Vagina (tissue), 2 donors: ENCODE data around the gene TUBA4B. TPM values are rescaled to one million over a fixed set of nuclear protein-coding genes. Genes with fewer than 3 reads are reported as not detected.
A peak's percentile ranks its signal among the peaks of the same experiment; 100 is the strongest.

Source experiments
- DNase-seq, 2 donors: peaks; one replicate each; pipeline ENCODE4 v3.0.0-alpha.2; 2017; ENCODE audit errors: extremely low spot score in 2 of 2
- H3K27ac ChIP-seq: fragments of 200-600 bp; sonication (generic); one replicate; pipeline ENCODE4 v1.5.1; 2019
- H3K27me3 ChIP-seq: fragments of 200-600 bp; sonication (generic); one replicate; pipeline ENCODE4 v1.5.1; 2019
- H3K36me3 ChIP-seq, 2 donors: fragments of 200-600 bp; sonication (generic); one replicate each; pipeline ENCODE4 v1.5.1; 2017 to 2019
- H3K4me1 ChIP-seq: fragments of 200-600 bp; sonication (generic); one replicate; pipeline ENCODE4 v1.5.1; 2019
- H3K4me3 ChIP-seq, 2 donors: fragments of 200-600 bp; sonication (generic); 1 replicate in 1 of 2; 2 replicates in 1 of 2; pipeline ENCODE4 v1.5.1; 2016 to 2019
- H3K9me3 ChIP-seq: fragments of 200-600 bp; sonication (generic); one replicate; pipeline ENCODE4 v1.5.1; 2019
- CTCF ChIP-seq, 3 experiments: fragments of 450-650 bp in 2 of 3; fragments of 200-600 bp in 1 of 3; sonication (generic) in 1 of 3; IDR thresholded peaks; one replicate each; pipeline ENCODE4 v1.5.1; 2017 to 2019; ENCODE audit warnings: antibody characterized with exemption in 3 of 3, mild to moderate bottlenecking in 2 of 3, moderate library complexity in 2 of 3
- POLR2A ChIP-seq, 2 donors: fragments of 450-650 bp; IDR thresholded peaks; one replicate each; pipeline ENCODE4 v1.6.1; 2017; ENCODE audit warnings: antibody characterized with exemption in 2 of 2, mild to moderate bottlenecking in 2 of 2, moderate library complexity in 2 of 2
- POLR2AphosphoS5 ChIP-seq, 2 donors: sonication (generic); formaldehyde crosslinking; IDR thresholded peaks; one replicate each; pipeline ENCODE4 v1.9.0; 2017; ENCODE audit warnings: antibody characterized with exemption in 2 of 2, mild to moderate bottlenecking in 2 of 2, low read depth in 1 of 2; ENCODE audit not compliant: insufficient read depth in 1 of 2
- intact Hi-C: fragments of 100-400 bp; cut with DNase I; formaldehyde crosslinking; loops from one replicate; pipeline ENCODE4 v1.15.1; 2023
- total RNA-seq: library from RNA; depleted of rRNA; stranded (reverse); fragments of >200 nt; gene quantifications from one replicate; pipeline ENCODE4 v1.2.3, GENCODE V29; 2016

Gene TUBA4B
- total RNA-seq, 1 donor from 2014 or later = not detected

- Histone ChIP-seq H3K9me3 (no peaks in the 10 kb centered on the region), H3K27me3 (no peaks in the 10 kb centered on the region), H3K4me1 (no peaks in the 10 kb centered on the region), H3K4me3 (no peak overlapping the region), H3K36me3 (no peaks in the 10 kb centered on the region), H3K27ac (no peak overlapping the region)
- peak in 1 of 2 donors; percentile 77 for DNase-seq
- no peak for TF ChIP-seq POLR2A (IDR thresholded peaks at IDR 0.05)
- no peak for TF ChIP-seq CTCF (IDR thresholded peaks at IDR 0.05)
- no peak for TF ChIP-seq POLR2AphosphoS5 (IDR thresholded peaks at IDR 0.05; ENCODE audit: insufficient read depth in 1 of 2, low read depth in 1 of 2)
- intact Hi-C loops = loop anchor here (5.0 kb wide), 1 partner anchor 131 kb away; no protein-coding TSS in a partner anchor
Observed at GRCh38 chr2:219297766-219298456, 44.9 kb downstream of the TUBA4B start.

GRCh38 chr2:219298759-219299371 is 45.8 kb downstream of the TUBA4B start:
- Histone ChIP-seq H3K4me1 (no peaks in the 10 kb centered on the region), H3K9me3 (no peaks in the 10 kb centered on the region), H3K36me3 (no peaks in the 10 kb centered on the region), H3K27me3 (no peaks in the 10 kb centered on the region), H3K27ac (no peak overlapping the region), H3K4me3 (no peak overlapping the region)
- intact Hi-C loops = loop anchor here (5.0 kb wide), 1 partner anchor 132 kb away; no protein-coding TSS in a partner anchor
- DNase-seq = no peak
- TF ChIP-seq POLR2AphosphoS5 (IDR thresholded peaks at IDR 0.05; ENCODE audit: insufficient read depth in 1 of 2, low read depth in 1 of 2) (peak; percentile 34 to 65), CTCF (IDR thresholded peaks at IDR 0.05) (peak; percentile 90 to 97 (median 92)), POLR2A (IDR thresholded peaks at IDR 0.05) (no peak)

GRCh38 chr2:219299372-219299760 is 46.3 kb downstream of the TUBA4B start:
- no peak overlapping the region for H3K4me3 ChIP-seq
- no peaks in the 10 kb centered on the region for H3K27me3 ChIP-seq
- no peak overlapping the region for H3K27ac ChIP-seq
- no peaks in the 10 kb centered on the region for H3K36me3 ChIP-seq
- intact Hi-C loops = loop anchor here (5.0 kb wide), 1 partner anchor 132 kb away; no protein-coding TSS in a partner anchor
- no peaks in the 10 kb centered on the region for H3K4me1 ChIP-seq
- no peak for DNase-seq
- H3K9me3 ChIP-seq = no peaks in the 10 kb centered on the region
- TF ChIP-seq POLR2AphosphoS5 (IDR thresholded peaks at IDR 0.05; ENCODE audit: insufficient read depth in 1 of 2, low read depth in 1 of 2) (no peak), CTCF (IDR thresholded peaks at IDR 0.05) (no peak)

GRCh38 chr2:219300022-219300421 is 47.0 kb downstream of the TUBA4B start:
- Histone ChIP-seq H3K27me3 (no peaks in the 10 kb centered on the region), H3K36me3 (no peaks in the 10 kb centered on the region), H3K9me3 (no peaks in the 10 kb centered on the region), H3K4me3 (no peak overlapping the region), H3K4me1 (no peaks in the 10 kb centered on the region), H3K27ac (no peak overlapping the region)
- intact Hi-C loops = no loop called here
- no peak for TF ChIP-seq POLR2A (IDR thresholded peaks at IDR 0.05)
- TF ChIP-seq CTCF (IDR thresholded peaks at IDR 0.05) = no peak
- TF ChIP-seq POLR2AphosphoS5 (IDR thresholded peaks at IDR 0.05; ENCODE audit: insufficient read depth in 1 of 2, low read depth in 1 of 2) = no peak
- no peak for DNase-seq
